OCI-LY1 (cell line): ENCODE measurements around the gene RLN3.

ENCODE experiments used
- CTCF ChIP-seq: fragments of 200-600 bp; sonication (generic), shearing (Covaris generic); IDR thresholded peaks from 2 replicates; pipeline ENCODE4 v1.5.1; 2017; ENCODE audit warnings: mild to moderate bottlenecking, antibody characterized with exemption, low read length, moderate library complexity, mixed read lengths
- EZH2 ChIP-seq: fragments of 200-600 bp; sonication (generic), shearing (Covaris generic); IDR thresholded peaks from 2 replicates; pipeline ENCODE4 v1.8.0; 2017; ENCODE audit warnings: borderline replicate concordance, mixed run types, mild to moderate bottlenecking, antibody characterized with exemption, low read length, moderate library complexity, mixed read lengths

GRCh38 chr19:13987101-13987890, 40.7 kb upstream of the RLN3 start:
- TF ChIP-seq CTCF: no peak
- no peak for TF ChIP-seq EZH2
